ENCODE data around the gene SLC26A9. TPM values are rescaled to one million over a fixed set of nuclear protein-coding genes. Genes with fewer than 3 reads are reported as not detected.

SLC26A9 gene
- total RNA-seq, 5 donors from 2014 or later (not counting 1 experiment from before 2014, with no cell fraction given) = 0.06 TPM; not detected in 4

DNA sequence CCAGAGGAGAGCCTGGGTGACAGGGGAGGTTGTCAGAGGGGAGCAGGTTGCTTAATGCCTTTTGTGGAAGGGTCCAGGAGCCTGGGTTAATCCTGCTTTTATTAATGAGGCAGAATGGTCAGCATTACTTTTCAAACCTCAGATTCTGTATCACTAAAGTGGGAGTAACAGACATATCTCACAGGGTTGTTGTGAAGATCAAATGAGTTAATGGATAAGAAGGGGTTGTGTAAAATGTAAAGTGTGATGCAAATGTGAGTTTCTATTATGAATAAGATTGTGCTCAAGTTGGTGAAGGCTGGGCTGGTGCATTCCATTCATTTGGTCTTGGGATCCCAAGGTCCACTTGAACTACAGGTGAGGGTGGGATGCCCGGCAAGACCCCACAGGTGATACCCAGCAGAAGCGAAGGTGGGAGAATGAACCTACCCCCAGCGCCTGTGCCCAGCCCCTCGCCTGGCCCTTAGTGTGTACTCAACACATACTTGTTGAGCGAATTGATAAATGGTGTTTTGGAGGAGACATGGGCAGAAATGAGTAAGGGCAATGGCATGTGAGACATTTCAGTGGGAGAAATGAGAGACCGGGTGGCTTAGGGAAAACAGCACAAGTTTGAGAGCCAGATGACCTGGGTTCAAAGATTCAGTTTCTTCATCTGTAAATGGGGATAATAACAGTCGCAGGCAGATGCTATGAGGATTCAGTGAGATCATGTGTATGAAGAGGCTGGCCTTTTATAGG lies 6.2 kb downstream of the SLC26A9 start:
- H3K27ac ChIP-seq (ENCODE audit: low read length) = no peak overlapping the region
- ChIA-PET POLR2A (no interaction called here), CTCF (no interaction called here)
- ATAC-seq (replicated peaks in 1 of 4) (no peak), DNase-seq (no peak)
- Mint-ChIP-seq H3K27ac (no peak overlapping the region), H3K4me3 (no peak overlapping the region), H3K36me3 (no peaks in the 10 kb centered on the region), H3K9me3 (no peaks in the 10 kb centered on the region), H3K27me3 (peaks cover 59 to 66% of the 10 kb centered on the region in 2 donors), H3K4me1 (no peaks in the 10 kb centered on the region)
- no peak overlapping the region for H3K4me3 ChIP-seq (ENCODE audit: control insufficient read depth in 1 of 2, extremely low read depth in 1 of 2, low read length in 1 of 2)
- WGBS (ENCODE audit: insufficient coverage) = 76% methylated on average over 6 of the region's 7 CpGs
- H3K27me3 ChIP-seq (replicated peaks in 1 of 2; ENCODE audit: control insufficient read depth in 2 of 2, extremely low read depth in 1 of 2, insufficient read depth in 2 of 2, low read length in 1 of 2) = peaks cover 0 to 67% of the 10 kb centered on the region in 2 experiments
- H3K36me3 ChIP-seq (ENCODE audit: control insufficient read depth in 2 of 2, extremely low read depth in 1 of 2, insufficient read depth in 1 of 2, low read length in 1 of 2) = no peaks in the 10 kb centered on the region
- no peaks in the 10 kb centered on the region for H3K9me3 ChIP-seq
- no peaks in the 10 kb centered on the region for H3K4me1 ChIP-seq (ENCODE audit: control insufficient read depth in 1 of 2, extremely low read depth in 1 of 2, insufficient read depth in 2 of 2, low read length in 2 of 2)

DNA sequence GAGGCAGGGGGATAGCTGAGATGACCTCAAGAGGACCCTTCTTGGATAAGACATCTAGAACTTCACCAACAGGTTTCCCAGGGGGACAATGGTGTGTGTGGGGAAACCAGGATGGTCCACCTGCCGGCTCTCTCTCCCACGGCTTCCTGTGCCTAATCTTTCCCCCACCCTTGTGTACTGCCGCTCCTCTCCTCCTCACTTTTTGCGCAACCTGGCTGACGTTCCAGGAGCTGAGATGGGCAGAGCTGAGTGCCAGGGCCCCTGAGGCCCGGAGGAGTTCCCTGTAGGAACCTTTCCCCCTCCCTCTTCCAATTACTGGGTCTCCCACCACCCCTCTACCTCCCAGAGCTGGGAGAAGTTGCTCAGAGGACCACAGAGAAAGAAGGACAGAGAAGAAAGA lies 6.9 kb downstream of the SLC26A9 start:
- Histone ChIP-seq H3K4me3 (ENCODE audit: control insufficient read depth in 1 of 2, extremely low read depth in 1 of 2, low read length in 1 of 2) (no peak overlapping the region), H3K9me3 (no peaks in the 10 kb centered on the region), H3K4me1 (ENCODE audit: control insufficient read depth in 1 of 2, extremely low read depth in 1 of 2, insufficient read depth in 2 of 2, low read length in 2 of 2) (no peaks in the 10 kb centered on the region), H3K36me3 (ENCODE audit: control insufficient read depth in 2 of 2, extremely low read depth in 1 of 2, insufficient read depth in 1 of 2, low read length in 1 of 2) (no peaks in the 10 kb centered on the region), H3K27me3 (replicated peaks in 1 of 2; ENCODE audit: control insufficient read depth in 2 of 2, extremely low read depth in 1 of 2, insufficient read depth in 2 of 2, low read length in 1 of 2) (peaks cover 0 to 63% of the 10 kb centered on the region in 2 experiments), H3K27ac (ENCODE audit: low read length) (no peak overlapping the region)
- 80% methylated on average over 5 of the region's 6 CpGs for WGBS (ENCODE audit: insufficient coverage)
- Mint-ChIP-seq H3K27ac (peak overlapping the region in 1 of 2 donors; percentile 28), H3K36me3 (no peaks in the 10 kb centered on the region), H3K4me1 (no peaks in the 10 kb centered on the region), H3K4me3 (no peak overlapping the region), H3K27me3 (peaks cover 56 to 59% of the 10 kb centered on the region in 2 donors), H3K9me3 (no peaks in the 10 kb centered on the region)
- no peak for DNase-seq
- no peak for ATAC-seq (replicated peaks in 1 of 4)
- ChIA-PET POLR2A (no interaction called here), CTCF (no interaction called here)

DNA sequence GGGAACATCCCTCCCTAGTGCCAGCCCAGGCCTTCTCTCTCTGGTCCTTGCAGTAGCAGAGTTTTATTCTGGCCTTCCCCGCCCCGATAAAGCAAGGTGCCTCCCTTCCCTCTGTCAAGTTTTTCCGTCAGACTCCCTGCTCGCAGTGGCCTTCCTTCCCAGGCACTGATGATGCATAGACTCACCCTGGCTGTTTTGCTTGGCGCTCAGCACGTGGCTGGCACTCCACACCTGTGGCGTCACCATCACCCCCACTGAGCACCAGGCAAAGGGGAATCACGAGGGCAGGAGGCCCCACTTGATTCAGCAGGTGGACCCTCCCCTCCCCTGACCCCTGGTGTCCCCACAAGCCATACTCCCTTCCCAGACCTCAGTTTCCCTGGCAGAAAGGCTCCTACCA lies 7.4 kb downstream of the SLC26A9 start:
- Histone ChIP-seq H3K4me1 (ENCODE audit: control insufficient read depth in 1 of 2, extremely low read depth in 1 of 2, insufficient read depth in 2 of 2, low read length in 2 of 2) (no peaks in the 10 kb centered on the region), H3K4me3 (ENCODE audit: control insufficient read depth in 1 of 2, extremely low read depth in 1 of 2, low read length in 1 of 2) (no peak overlapping the region), H3K27ac (ENCODE audit: low read length) (no peak overlapping the region), H3K9me3 (no peaks in the 10 kb centered on the region), H3K36me3 (ENCODE audit: control insufficient read depth in 2 of 2, extremely low read depth in 1 of 2, insufficient read depth in 1 of 2, low read length in 1 of 2) (no peaks in the 10 kb centered on the region), H3K27me3 (replicated peaks in 1 of 2; ENCODE audit: control insufficient read depth in 2 of 2, extremely low read depth in 1 of 2, insufficient read depth in 2 of 2, low read length in 1 of 2) (peaks cover 0 to 60% of the 10 kb centered on the region in 2 experiments)
- Mint-ChIP-seq H3K9me3 (no peaks in the 10 kb centered on the region), H3K27ac (no peak overlapping the region), H3K4me3 (no peak overlapping the region), H3K27me3 (peaks cover 55 to 58% of the 10 kb centered on the region in 2 donors), H3K36me3 (no peaks in the 10 kb centered on the region), H3K4me1 (no peaks in the 10 kb centered on the region)
- 82% methylated on average over 8 of the region's 8 CpGs for WGBS (ENCODE audit: insufficient coverage)
- ChIA-PET POLR2A (no interaction called here), CTCF (no interaction called here)
- no peak for ATAC-seq (replicated peaks in 1 of 4)
- DNase-seq = no peak

DNA sequence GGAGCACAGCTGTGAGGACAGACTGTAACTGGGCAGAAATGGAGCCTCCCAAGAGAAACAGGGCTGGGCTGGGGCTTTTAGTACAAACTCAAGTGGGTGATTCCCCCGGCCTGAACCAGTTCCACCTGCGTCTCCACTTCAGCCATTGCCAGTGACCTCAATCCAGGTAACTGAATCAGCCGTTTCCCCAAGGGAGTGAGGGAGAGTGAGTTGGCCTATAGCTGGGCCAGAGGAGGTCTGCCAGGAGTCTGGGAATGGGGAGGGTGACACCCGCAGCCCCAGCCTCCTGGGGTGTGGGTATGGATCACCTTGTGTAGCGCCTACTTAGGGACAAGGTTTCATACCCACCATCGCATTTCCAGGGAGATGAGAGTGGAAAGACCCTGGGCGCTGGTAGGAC lies 8.5 kb downstream of the SLC26A9 start:
- DNase-seq = no peak
- peaks cover 45 to 48% of the 10 kb centered on the region in 2 donors for H3K27me3 Mint-ChIP-seq
- no peak overlapping the region for H3K27ac ChIP-seq (ENCODE audit: low read length)
- H3K27me3 ChIP-seq (replicated peaks in 1 of 2; ENCODE audit: control insufficient read depth in 2 of 2, extremely low read depth in 1 of 2, insufficient read depth in 2 of 2, low read length in 1 of 2) = peaks cover 0 to 49% of the 10 kb centered on the region in 2 experiments
- WGBS (ENCODE audit: insufficient coverage) = 86% methylated on average over 4 of the region's 7 CpGs
- no peaks in the 10 kb centered on the region for H3K36me3 Mint-ChIP-seq
- no peak overlapping the region for H3K4me3 ChIP-seq (ENCODE audit: control insufficient read depth in 1 of 2, extremely low read depth in 1 of 2, low read length in 1 of 2)
- H3K4me3 Mint-ChIP-seq = no peak overlapping the region
- ChIA-PET POLR2A (no interaction called here), CTCF (interaction anchor here in 1 of 2 donors (0.6 kb wide), 1 partner anchor 95 kb away, joined by 7 read pairs; no protein-coding TSS in a partner anchor)
- H3K4me1 ChIP-seq (ENCODE audit: control insufficient read depth in 1 of 2, extremely low read depth in 1 of 2, insufficient read depth in 2 of 2, low read length in 2 of 2) = no peaks in the 10 kb centered on the region
- H3K36me3 ChIP-seq (ENCODE audit: control insufficient read depth in 2 of 2, extremely low read depth in 1 of 2, insufficient read depth in 1 of 2, low read length in 1 of 2) = no peaks in the 10 kb centered on the region
- no peaks in the 10 kb centered on the region for H3K9me3 Mint-ChIP-seq
- H3K4me1 Mint-ChIP-seq = no peaks in the 10 kb centered on the region
- no peak for ATAC-seq (replicated peaks in 1 of 4)
- no peak overlapping the region for H3K27ac Mint-ChIP-seq
- no peaks in the 10 kb centered on the region for H3K9me3 ChIP-seq

DNA sequence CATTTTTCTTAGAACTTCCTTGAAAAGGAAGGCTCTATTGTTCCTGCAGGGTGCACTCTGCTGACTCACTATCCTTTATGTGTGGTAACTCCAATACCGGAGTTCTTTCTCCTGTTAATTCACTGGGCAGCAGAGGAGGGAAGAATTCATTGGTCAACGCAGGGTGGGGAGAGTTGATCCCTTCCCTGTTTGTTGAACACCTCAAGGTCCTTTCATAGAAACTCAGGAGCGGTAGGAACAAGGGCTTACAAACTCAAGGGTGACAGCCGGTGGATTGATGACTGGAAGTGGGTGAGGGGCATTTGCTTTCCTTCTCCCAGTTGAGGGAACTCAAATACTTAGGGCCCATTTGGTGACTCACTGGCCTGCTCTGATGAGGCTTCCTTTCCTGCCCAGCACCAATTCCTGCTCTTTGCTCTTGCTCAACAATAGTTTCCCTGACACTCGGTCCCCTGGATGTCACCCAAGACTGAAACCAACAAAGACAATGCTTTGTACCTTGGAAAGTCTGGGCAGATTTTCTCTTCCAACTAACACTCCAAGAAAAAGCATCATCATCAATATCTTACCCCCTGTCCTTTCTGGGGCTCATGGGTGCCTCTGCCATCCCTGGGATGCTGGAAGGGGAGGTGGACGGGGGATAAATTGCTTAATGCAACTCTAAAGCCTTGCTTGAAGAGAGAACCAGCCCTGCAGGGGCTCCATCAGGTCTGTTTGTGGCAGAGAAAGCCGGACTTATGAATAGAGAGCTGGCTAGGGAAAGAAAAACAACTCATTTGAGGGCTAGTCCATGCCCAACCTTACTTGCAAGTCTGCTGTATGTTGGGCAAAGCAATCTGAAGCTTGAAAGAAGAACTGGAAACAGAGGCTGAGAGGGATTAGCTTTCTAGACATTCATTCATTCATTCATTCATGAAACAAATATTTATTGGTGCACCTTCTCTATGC lies 9.3 kb downstream of the SLC26A9 start:
- Mint-ChIP-seq H3K4me1 (no peaks in the 10 kb centered on the region), H3K27me3 (peaks cover 40 to 44% of the 10 kb centered on the region in 2 donors), H3K4me3 (no peak overlapping the region), H3K27ac (no peak overlapping the region), H3K9me3 (no peaks in the 10 kb centered on the region), H3K36me3 (no peaks in the 10 kb centered on the region)
- ATAC-seq (replicated peaks in 1 of 4) (no peak), DNase-seq (no peak)
- Histone ChIP-seq H3K9me3 (no peaks in the 10 kb centered on the region), H3K4me3 (ENCODE audit: control insufficient read depth in 1 of 2, extremely low read depth in 1 of 2, low read length in 1 of 2) (no peak overlapping the region), H3K27me3 (replicated peaks in 1 of 2; ENCODE audit: control insufficient read depth in 2 of 2, extremely low read depth in 1 of 2, insufficient read depth in 2 of 2, low read length in 1 of 2) (peaks cover 0 to 44% of the 10 kb centered on the region in 2 experiments), H3K27ac (ENCODE audit: low read length) (no peak overlapping the region), H3K36me3 (ENCODE audit: control insufficient read depth in 2 of 2, extremely low read depth in 1 of 2, insufficient read depth in 1 of 2, low read length in 1 of 2) (no peaks in the 10 kb centered on the region), H3K4me1 (ENCODE audit: control insufficient read depth in 1 of 2, extremely low read depth in 1 of 2, insufficient read depth in 2 of 2, low read length in 2 of 2) (no peaks in the 10 kb centered on the region)
- 45% methylated on average over 4 of the region's 7 CpGs for WGBS (ENCODE audit: insufficient coverage)
- CTCF ChIA-PET = interaction anchor here in 1 of 2 donors (0.6 kb wide), 1 partner anchor 95 kb away, joined by 7 read pairs; no protein-coding TSS in a partner anchor
- POLR2A ChIA-PET = no interaction called here

DNA sequence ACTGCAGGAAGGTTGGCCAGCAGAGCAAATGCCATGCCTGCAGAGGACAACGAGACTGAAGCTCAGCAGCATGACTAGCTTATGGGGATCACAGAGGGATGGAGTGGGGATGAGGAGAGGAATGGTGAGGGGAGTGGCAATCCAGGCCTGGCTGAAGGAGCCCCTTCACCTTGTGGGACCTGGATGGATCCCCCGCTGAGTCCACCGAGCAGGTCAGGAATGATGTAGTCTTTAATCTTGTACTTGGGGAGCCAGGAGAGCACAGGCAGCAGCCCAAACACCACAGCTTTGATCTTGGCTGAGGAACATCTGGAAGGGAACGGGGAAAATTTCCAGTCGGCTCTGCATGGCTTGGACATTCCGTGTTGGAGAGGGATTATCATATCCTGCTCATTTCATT lies 10.5 kb downstream of the SLC26A9 start:
- no peaks in the 10 kb centered on the region for H3K4me1 ChIP-seq (ENCODE audit: control insufficient read depth in 1 of 2, extremely low read depth in 1 of 2, insufficient read depth in 2 of 2, low read length in 2 of 2)
- no peaks in the 10 kb centered on the region for H3K36me3 Mint-ChIP-seq
- H3K36me3 ChIP-seq (ENCODE audit: control insufficient read depth in 2 of 2, extremely low read depth in 1 of 2, insufficient read depth in 1 of 2, low read length in 1 of 2) = no peaks in the 10 kb centered on the region
- DNase-seq (no peak), ATAC-seq (replicated peaks in 1 of 4) (no peak)
- H3K27ac ChIP-seq (ENCODE audit: low read length) = no peak overlapping the region
- no peaks in the 10 kb centered on the region for H3K9me3 ChIP-seq
- no peaks in the 10 kb centered on the region for H3K4me1 Mint-ChIP-seq
- ChIA-PET CTCF (no interaction called here), POLR2A (no interaction called here)
- H3K4me3 ChIP-seq (ENCODE audit: control insufficient read depth in 1 of 2, extremely low read depth in 1 of 2, low read length in 1 of 2) = no peak overlapping the region
- no peak overlapping the region for H3K27ac Mint-ChIP-seq
- WGBS (ENCODE audit: insufficient coverage) = 86% methylated on average over 2 of the region's 6 CpGs
- H3K27me3 ChIP-seq (replicated peaks in 1 of 2; ENCODE audit: control insufficient read depth in 2 of 2, extremely low read depth in 1 of 2, insufficient read depth in 2 of 2, low read length in 1 of 2) = peaks cover 0 to 42% of the 10 kb centered on the region in 2 experiments
- H3K4me3 Mint-ChIP-seq = no peak overlapping the region
- H3K9me3 Mint-ChIP-seq = no peaks in the 10 kb centered on the region
- peaks cover 31 to 41% of the 10 kb centered on the region in 2 donors for H3K27me3 Mint-ChIP-seq
